Tibial nerve (tissue), 4 donors: Measurements from ENCODE around the gene XKR7.

Experiments
- EP300 ChIP-seq, 2 donors: sonication (generic); formaldehyde crosslinking; IDR thresholded peaks; one replicate each; pipeline ENCODE4 v1.6.1; 2017; ENCODE audit warnings: antibody characterized with exemption in 2 of 2, mild to moderate bottlenecking in 1 of 2
- POLR2A ChIP-seq, 2 donors: fragments of 450-650 bp; IDR thresholded peaks; one replicate each; pipeline ENCODE4 v1.6.1; 2017; ENCODE audit warnings: antibody characterized with exemption in 2 of 2, mild to moderate bottlenecking in 2 of 2, moderate library complexity in 2 of 2
- TF ChIP-seq, protein P1 (sequence below), 5 experiments: fragments of 200-600 bp in 3 of 5; fragments of 450-650 bp in 2 of 5; sonication (generic) in 3 of 5; IDR thresholded peaks; one replicate each; pipeline ENCODE4 v1.5.1; 2016 to 2019; ENCODE audit warnings: antibody characterized with exemption in 5 of 5, mild to moderate bottlenecking in 3 of 5, moderate library complexity in 2 of 5

DNA sequence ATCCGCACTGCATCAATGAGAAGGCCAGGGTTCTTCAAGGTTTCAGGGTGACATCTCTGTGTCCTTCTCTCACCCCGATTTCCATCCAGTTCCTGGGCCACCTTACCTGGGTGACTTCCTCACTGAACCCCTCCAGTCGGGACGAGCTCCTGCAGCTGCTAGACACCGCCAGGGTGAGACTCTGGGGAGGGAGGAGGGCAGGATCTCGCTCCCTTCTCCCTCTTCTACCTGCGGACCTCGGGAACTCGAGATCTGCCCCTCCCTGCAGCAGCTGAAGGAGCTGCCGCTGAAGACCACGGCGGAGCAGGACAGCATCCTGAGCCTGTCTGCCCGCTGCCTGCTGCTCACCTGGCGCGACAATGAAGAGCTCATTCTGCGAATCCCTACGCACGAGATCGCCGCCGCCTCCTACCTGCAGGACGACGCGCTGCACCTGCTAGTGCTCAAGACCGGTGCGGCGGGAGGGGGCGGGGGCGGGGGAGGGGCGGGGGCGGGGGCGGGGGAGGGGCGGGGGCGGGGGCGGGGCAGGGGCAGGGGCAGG, 49.8 kb downstream of the XKR7 start:
- TF ChIP-seq, protein P1, sequence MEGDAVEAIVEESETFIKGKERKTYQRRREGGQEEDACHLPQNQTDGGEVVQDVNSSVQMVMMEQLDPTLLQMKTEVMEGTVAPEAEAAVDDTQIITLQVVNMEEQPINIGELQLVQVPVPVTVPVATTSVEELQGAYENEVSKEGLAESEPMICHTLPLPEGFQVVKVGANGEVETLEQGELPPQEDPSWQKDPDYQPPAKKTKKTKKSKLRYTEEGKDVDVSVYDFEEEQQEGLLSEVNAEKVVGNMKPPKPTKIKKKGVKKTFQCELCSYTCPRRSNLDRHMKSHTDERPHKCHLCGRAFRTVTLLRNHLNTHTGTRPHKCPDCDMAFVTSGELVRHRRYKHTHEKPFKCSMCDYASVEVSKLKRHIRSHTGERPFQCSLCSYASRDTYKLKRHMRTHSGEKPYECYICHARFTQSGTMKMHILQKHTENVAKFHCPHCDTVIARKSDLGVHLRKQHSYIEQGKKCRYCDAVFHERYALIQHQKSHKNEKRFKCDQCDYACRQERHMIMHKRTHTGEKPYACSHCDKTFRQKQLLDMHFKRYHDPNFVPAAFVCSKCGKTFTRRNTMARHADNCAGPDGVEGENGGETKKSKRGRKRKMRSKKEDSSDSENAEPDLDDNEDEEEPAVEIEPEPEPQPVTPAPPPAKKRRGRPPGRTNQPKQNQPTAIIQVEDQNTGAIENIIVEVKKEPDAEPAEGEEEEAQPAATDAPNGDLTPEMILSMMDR (IDR thresholded peaks at IDR 0.05) = no peak
- TF ChIP-seq POLR2A (IDR thresholded peaks at IDR 0.05) (no peak), EP300 (IDR thresholded peaks at IDR 0.05) (no peak)
